K562 (cell line): ENCODE measurements around the gene FANCD2. TPM values are rescaled to one million over a fixed set of nuclear protein-coding genes. Genes with fewer than 3 reads are reported as not detected.

ENCODE experiments used
- CBFA2T3 ChIP-seq: fragments of 450-650 bp; IDR thresholded peaks from 2 replicates; pipeline ENCODE4 v1.6.1; 2017
- GABPA ChIP-seq: fragments of 200-800 bp; sonication (Bioruptor generic); conservative IDR thresholded peaks from 2 replicates; pipeline ENCODE4 v1.6.1; 2016; ENCODE audit warnings: low read depth, missing genetic modification characterization, missing compliant biosample characterization
- HNRNPK ChIP-seq: fragments of 200-400 bp; formaldehyde crosslinking; IDR thresholded peaks from one replicate; pipeline ENCODE4 v1.6.1; 2018; ENCODE audit warnings: mild to moderate bottlenecking, low read depth, low read length; ENCODE audit not compliant: poor library complexity, severe bottlenecking
- KLF1 ChIP-seq: fragments of 450-650 bp; IDR thresholded peaks from 2 replicates; pipeline ENCODE4 v1.6.1; 2016; ENCODE audit warnings: missing genetic modification characterization, missing compliant biosample characterization
- NCOA1 ChIP-seq: fragments of 450-650 bp; IDR thresholded peaks from 2 replicates; pipeline ENCODE4 v1.6.1; 2016; ENCODE audit warnings: low read depth
- PML ChIP-seq: IDR thresholded peaks from 2 replicates; pipeline ENCODE4 v1.6.1; 2012; ENCODE audit warnings: low read length, inconsistent platforms
- POLR2B ChIP-seq: fragments of 450-650 bp; IDR thresholded peaks from 2 replicates; pipeline ENCODE4 v1.6.1; 2018; ENCODE audit warnings: low read depth; ENCODE audit not compliant: partially characterized antibody
- SRSF9 ChIP-seq: fragments of 200-400 bp; formaldehyde crosslinking; IDR thresholded peaks from 2 replicates; pipeline ENCODE4 v1.6.1; 2017; ENCODE audit warnings: low read depth, low read length, borderline replicate concordance
- ZNF184 ChIP-seq: sonication (generic); formaldehyde crosslinking; IDR thresholded peaks from 2 replicates; pipeline ENCODE4 v1.5.0; 2020; ENCODE audit warnings: missing genetic modification reagents
- ZNF431 ChIP-seq: sonication (generic); formaldehyde crosslinking; IDR thresholded peaks from 2 replicates; pipeline ENCODE4 v1.8.0; 2022; ENCODE audit warnings: mild to moderate bottlenecking, missing genetic modification reagents
- polyA plus RNA-seq, 8 experiments: library from polyadenylated mRNA; depleted of rRNA in 4 of 8; stranded (reverse) in 5 of 8; unstranded in 3 of 8; fragments of >200 nt; fragmentation: Nextera tagmentation in 2 of 8; fragmentation: Illumina TruSeq in 1 of 8; extraction: Ambion mirVana in 2 of 8; extraction: Trizol in 1 of 8; gene quantifications; 2 replicates each; pipeline versions ENCODE4 v1.2.1 to v1.2.3, GENCODE V29; 2011 to 2014; ENCODE audit warnings: inconsistent platforms in 1 of 8, missing spikeins in 1 of 8
- total RNA-seq, 7 experiments: library from RNA; depleted of rRNA in 6 of 7; stranded (reverse); fragments of >200 nt in 6 of 7; fragmentation: Illumina TruSeq in 2 of 7; extraction: Trizol in 2 of 7; gene quantifications; 2 replicates each; pipeline versions ENCODE4 v1.2.1 to v1.2.3, GENCODE V29; 2011 to 2021; ENCODE audit warnings: low replicate concordance in 1 of 7
- TF ChIP-seq, protein P1 (sequence below): fragments of 200-800 bp; sonication (Bioruptor generic); IDR thresholded peaks from 2 replicates; pipeline ENCODE4 v1.6.1; 2017; ENCODE audit warnings: missing genetic modification characterization, missing compliant biosample characterization
- TF ChIP-seq, protein P2 (sequence below): fragments of 250-450 bp; sonication (Bioruptor Pico); IDR thresholded peaks from 2 replicates; pipeline ENCODE4 v1.8.0; 2021; ENCODE audit warnings: moderate library complexity, mild to moderate bottlenecking, inconsistent platforms
- TF ChIP-seq, protein P3 (sequence below): fragments of 250-450 bp; sonication (Bioruptor Pico); IDR thresholded peaks from 2 replicates; pipeline ENCODE4 v1.8.0; 2022; ENCODE audit warnings: moderate library complexity, mild to moderate bottlenecking, inconsistent platforms
- TF ChIP-seq, protein P4 (sequence below): fragments of 200-800 bp; sonication (Bioruptor generic); IDR thresholded peaks from 2 replicates; pipeline ENCODE4 v1.6.1; 2017; ENCODE audit warnings: missing genetic modification characterization, missing compliant biosample characterization

FANCD2 gene
- total and polyA plus RNA-seq, 9 of the 15 experiments (the other 6 are each of a cell fraction or from before 2014, with no cell fraction given) = 59.4 to 137 (median 96.1) TPM

DNA sequence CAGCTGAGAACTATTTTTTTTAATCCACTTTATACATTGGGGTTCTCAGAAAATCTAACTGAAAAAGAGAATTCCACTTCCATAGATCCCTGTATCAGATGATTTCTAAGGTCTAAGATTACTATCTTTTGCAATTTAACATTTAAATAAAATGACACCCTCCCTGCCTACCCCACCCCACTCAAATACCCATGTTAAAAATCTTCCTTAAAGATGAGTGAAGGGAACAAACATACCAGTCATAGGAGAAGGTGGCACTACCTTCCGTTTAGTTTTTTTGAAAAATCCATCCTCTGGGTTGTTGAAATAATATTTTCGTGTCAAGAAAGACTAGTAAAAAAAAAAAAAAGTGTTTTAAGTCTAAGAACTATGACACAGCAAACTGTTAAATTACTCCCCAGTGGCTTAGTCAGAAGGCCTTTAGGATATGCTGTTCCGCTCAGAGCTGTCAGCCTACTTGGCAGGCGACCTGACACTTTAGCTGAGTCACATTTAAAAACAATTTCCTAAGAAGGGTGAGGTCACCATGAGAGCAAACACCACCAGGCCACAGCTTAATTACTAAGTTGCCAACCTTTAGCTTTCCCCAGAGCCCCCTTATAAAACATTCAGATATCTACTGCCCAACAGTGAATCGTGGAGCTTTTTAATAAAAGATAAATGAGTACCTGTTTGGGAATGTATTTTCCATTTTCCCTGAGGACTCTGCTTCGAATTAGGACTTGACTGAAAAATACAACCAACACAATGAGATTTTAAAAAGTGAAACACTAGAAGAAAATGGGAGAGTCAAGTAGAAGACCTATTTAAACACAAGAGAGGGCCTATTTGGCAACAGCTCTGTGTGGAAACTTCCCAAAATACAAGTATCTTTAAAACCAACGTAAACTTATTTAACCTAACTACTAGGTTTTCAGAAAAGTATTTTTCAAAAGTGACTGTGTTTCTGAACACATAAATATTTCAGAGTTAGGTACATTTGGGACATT lies 49.2 kb upstream of the FANCD2 start (continued):
- no peak for TF ChIP-seq ZNF184 (CRISPR knock-in tag)
- no peak for TF ChIP-seq SRSF9
- 0 out of 2 replicates have a peak, but pooled peaks have one; percentile 22 for TF ChIP-seq KLF1 (tag)
- peak; percentile 70 for TF ChIP-seq CBFA2T3
- TF ChIP-seq, protein P1, sequence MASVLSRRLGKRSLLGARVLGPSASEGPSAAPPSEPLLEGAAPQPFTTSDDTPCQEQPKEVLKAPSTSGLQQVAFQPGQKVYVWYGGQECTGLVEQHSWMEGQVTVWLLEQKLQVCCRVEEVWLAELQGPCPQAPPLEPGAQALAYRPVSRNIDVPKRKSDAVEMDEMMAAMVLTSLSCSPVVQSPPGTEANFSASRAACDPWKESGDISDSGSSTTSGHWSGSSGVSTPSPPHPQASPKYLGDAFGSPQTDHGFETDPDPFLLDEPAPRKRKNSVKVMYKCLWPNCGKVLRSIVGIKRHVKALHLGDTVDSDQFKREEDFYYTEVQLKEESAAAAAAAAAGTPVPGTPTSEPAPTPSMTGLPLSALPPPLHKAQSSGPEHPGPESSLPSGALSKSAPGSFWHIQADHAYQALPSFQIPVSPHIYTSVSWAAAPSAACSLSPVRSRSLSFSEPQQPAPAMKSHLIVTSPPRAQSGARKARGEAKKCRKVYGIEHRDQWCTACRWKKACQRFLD = peak; percentile 94
- TF ChIP-seq, protein P2, sequence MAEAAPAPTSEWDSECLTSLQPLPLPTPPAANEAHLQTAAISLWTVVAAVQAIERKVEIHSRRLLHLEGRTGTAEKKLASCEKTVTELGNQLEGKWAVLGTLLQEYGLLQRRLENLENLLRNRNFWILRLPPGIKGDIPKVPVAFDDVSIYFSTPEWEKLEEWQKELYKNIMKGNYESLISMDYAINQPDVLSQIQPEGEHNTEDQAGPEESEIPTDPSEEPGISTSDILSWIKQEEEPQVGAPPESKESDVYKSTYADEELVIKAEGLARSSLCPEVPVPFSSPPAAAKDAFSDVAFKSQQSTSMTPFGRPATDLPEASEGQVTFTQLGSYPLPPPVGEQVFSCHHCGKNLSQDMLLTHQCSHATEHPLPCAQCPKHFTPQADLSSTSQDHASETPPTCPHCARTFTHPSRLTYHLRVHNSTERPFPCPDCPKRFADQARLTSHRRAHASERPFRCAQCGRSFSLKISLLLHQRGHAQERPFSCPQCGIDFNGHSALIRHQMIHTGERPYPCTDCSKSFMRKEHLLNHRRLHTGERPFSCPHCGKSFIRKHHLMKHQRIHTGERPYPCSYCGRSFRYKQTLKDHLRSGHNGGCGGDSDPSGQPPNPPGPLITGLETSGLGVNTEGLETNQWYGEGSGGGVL (CRISPR knock-in tag) = no peak
- TF ChIP-seq, protein P3, sequence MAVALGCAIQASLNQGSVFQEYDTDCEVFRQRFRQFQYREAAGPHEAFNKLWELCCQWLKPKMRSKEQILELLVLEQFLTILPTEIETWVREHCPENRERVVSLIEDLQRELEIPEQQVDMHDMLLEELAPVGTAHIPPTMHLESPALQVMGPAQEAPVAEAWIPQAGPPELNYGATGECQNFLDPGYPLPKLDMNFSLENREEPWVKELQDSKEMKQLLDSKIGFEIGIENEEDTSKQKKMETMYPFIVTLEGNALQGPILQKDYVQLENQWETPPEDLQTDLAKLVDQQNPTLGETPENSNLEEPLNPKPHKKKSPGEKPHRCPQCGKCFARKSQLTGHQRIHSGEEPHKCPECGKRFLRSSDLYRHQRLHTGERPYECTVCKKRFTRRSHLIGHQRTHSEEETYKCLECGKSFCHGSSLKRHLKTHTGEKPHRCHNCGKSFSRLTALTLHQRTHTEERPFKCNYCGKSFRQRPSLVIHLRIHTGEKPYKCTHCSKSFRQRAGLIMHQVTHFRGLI (CRISPR knock-in tag) = peak; percentile 42; the same call in 1 of the 2 replicates
- TF ChIP-seq ZNF431 = no peak
- TF ChIP-seq GABPA (tag) = peak; percentile 57
- peak; percentile 75; the same call in 1 of the 2 replicates for TF ChIP-seq PML
- TF ChIP-seq NCOA1 = peak; percentile 65
- TF ChIP-seq, protein P4, sequence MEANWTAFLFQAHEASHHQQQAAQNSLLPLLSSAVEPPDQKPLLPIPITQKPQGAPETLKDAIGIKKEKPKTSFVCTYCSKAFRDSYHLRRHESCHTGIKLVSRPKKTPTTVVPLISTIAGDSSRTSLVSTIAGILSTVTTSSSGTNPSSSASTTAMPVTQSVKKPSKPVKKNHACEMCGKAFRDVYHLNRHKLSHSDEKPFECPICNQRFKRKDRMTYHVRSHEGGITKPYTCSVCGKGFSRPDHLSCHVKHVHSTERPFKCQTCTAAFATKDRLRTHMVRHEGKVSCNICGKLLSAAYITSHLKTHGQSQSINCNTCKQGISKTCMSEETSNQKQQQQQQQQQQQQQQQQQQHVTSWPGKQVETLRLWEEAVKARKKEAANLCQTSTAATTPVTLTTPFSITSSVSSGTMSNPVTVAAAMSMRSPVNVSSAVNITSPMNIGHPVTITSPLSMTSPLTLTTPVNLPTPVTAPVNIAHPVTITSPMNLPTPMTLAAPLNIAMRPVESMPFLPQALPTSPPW (CRISPR knock-in tag) = peak; percentile 59
- TF ChIP-seq POLR2B = no peak
- no peak for TF ChIP-seq HNRNPK
